Type B pancreatic cell (in vitro differentiated cells): ENCODE results near the gene KSR1. TPM values are rescaled to one million over a fixed set of nuclear protein-coding genes. Genes with fewer than 3 reads are reported as not detected.
"Not testable (repeated sequence)": the region's sequence is repeated elsewhere in the genome, so short reads cannot be mapped to it uniquely, and the experiment has no call there.

ENCODE experiments used
- DNase-seq: peaks from one replicate; pipeline ENCODE4 v3.0.0; 2021; ENCODE audit warnings: mixed read lengths; ENCODE audit not compliant: unreplicated experiment; ENCODE audit errors: extremely low spot score
- H3K27ac Mint-ChIP-seq: 2 replicates; pipeline ENCODE4 v1.8.0; 2021; ENCODE audit warnings: mild to moderate bottlenecking, mixed read lengths
- H3K27me3 Mint-ChIP-seq: 2 replicates; pipeline ENCODE4 v1.8.0; 2021; ENCODE audit warnings: mixed read lengths
- H3K36me3 Mint-ChIP-seq: 2 replicates; pipeline ENCODE4 v1.8.0; 2021; ENCODE audit warnings: mixed read lengths
- H3K4me1 Mint-ChIP-seq: one replicate; pipeline ENCODE4 v1.8.0; 2021; ENCODE audit warnings: mixed read lengths; ENCODE audit not compliant: unreplicated experiment
- H3K4me3 Mint-ChIP-seq: 2 replicates; pipeline ENCODE4 v1.8.0; 2021; ENCODE audit warnings: mild to moderate bottlenecking, mixed read lengths
- H3K9me3 Mint-ChIP-seq: 2 replicates; pipeline ENCODE4 v1.8.0; 2021; ENCODE audit warnings: mixed read lengths
- CTCF ChIP-seq: fragments of 200-600 bp; sonication (generic); conservative IDR thresholded peaks from 2 replicates; pipeline ENCODE4 v1.5.0; 2021; ENCODE audit warnings: antibody characterized with exemption, mild to moderate bottlenecking
- total RNA-seq: library from RNA; stranded (reverse); gene quantifications from 2 replicates; pipeline ENCODE4 v1.2.1, GENCODE V29; 2021; ENCODE audit warnings: low replicate concordance

Gene KSR1
- total RNA-seq, 1 donor from 2014 or later: 57.8 TPM

DNA sequence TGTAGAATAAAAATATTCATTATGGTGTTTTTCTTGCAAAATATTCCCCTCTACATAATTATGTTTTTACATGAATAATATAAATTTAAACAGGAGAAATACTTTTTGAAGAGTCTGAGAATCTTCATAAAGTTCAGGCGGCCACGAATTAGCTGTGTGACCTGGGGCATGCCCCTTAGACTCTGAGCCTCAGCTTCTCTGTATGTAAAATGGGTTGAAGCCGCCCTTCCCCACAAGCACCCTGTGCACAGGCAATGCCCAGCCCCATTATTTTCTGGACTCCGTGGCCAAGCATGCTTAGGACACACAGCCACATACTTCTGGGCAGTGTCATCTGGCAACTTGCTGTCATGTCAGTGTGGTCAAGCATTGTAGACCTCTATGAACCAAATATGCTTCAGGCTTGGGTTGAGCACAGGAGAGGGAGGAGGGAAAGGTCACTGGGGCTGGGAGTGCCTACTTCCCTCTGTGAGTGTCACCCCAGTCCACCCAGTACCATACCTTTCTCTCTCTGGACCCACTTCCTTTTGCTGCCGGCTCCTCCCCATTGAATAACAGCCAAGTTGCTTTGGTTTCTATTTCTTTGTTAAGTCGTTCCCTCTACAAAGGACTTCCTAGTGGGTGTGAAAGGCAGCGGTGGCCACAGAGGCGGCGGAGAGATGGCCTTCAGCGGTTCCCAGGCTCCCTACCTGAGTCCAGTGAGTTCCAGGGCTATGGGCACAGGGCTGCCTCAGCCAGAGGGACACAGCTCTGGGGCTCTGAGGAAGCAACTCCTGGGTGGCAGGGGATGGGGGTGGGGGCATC is 174.6 kb downstream of the KSR1 start, which contains the start of gene LGALS9:
TSS of gene LGALS9 (plus strand) at position 582 of the 804 bp plus-strand sequence. CDS start at position 660, 78 bp downstream.
- H3K27ac Mint-ChIP-seq: peak within 1 kb of the TSS; percentile 69
- H3K4me1 Mint-ChIP-seq: peaks cover 9% of the 10 kb centered on the region
- H3K36me3 Mint-ChIP-seq: no peaks in the 10 kb centered on the region
- H3K9me3 Mint-ChIP-seq: no peaks in the 10 kb centered on the region
- no peaks in the 10 kb centered on the region for H3K27me3 Mint-ChIP-seq
- DNase-seq: no peak
- no peak for TF ChIP-seq CTCF
- peak within 1 kb of the TSS; percentile 65 for H3K4me3 Mint-ChIP-seq

- DNase-seq: no peak
- H3K4me1 Mint-ChIP-seq: peaks cover 9% of the 10 kb centered on the region
- TF ChIP-seq CTCF: no peak
- H3K27ac Mint-ChIP-seq: peak overlapping the region; percentile 69
- no peaks in the 10 kb centered on the region for H3K27me3 Mint-ChIP-seq
- no peaks in the 10 kb centered on the region for H3K9me3 Mint-ChIP-seq
- peak overlapping the region; percentile 65 for H3K4me3 Mint-ChIP-seq
- no peaks in the 10 kb centered on the region for H3K36me3 Mint-ChIP-seq
Observed at GRCh38 chr17:27631411-27631760, 175.1 kb downstream of the KSR1 start.

DNA sequence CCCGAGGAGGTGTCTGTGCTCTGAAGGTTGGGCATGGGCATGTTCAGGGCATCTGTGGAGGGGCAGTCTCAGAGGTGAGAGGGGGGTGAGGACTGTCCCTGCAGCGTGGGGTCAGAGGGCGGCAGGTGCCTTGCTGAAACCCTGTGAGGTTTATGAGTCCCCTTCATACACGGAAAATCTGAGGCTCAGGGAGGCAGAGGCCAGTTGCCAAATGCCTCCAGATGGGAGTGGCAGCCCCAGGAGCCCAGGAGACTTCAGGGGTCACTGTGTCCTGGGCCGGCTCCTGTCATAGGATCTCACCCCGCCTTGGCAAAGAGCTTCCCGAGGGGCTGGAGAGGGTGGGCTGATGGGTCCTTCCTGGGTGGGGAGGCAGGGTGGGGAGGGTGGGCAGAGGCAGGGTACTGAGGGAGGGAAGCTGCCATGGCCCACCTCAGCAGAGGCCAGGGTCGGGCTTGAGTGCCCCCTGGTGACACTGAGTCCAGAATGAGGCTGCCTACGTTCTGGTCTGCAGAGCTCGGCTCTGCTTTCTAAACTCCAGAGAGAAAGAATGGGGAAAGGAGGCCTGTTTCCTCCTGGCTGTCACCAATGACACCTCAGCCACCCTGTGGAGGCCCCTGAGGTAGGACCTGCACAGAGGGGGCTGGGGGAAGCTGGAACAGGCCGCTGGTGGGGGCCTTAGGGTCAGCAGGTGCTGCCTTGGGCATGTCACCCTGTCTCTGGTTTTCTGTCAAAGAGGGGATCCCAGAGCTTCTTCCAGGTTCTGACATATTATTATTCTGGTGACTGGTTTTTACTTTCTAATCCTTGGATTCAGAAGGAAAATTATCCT is 175.9 kb downstream of the KSR1 start:
- no peaks in the 10 kb centered on the region for H3K9me3 Mint-ChIP-seq
- TF ChIP-seq CTCF: no peak
- H3K27me3 Mint-ChIP-seq: no peaks in the 10 kb centered on the region
- H3K4me3 Mint-ChIP-seq: peak overlapping the region; percentile 65
- peak overlapping the region; percentile 50 for H3K27ac Mint-ChIP-seq
- peaks cover 9% of the 10 kb centered on the region for H3K4me1 Mint-ChIP-seq
- no peak for DNase-seq
- no peaks in the 10 kb centered on the region for H3K36me3 Mint-ChIP-seq

DNA sequence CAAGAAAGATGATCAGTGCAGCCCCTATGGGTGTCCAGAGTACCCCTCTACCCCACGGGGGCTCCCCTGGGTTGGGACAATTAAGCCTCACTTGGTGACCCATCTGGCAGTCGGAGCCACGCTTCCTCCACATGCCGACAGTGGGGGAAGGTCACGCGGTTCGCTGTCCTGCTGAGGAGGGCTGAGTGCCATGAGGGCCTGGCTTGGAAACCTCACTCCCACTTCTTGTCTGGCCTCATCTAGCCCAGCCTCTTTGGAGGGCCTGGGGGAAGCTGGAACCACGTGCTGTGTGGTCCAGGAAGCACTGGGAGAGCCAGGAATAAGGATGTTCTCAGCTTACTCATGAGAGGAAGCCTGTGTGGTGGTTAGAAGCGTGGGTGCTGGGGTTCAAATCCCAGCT is 176.5 kb downstream of the KSR1 start:
- H3K4me1 Mint-ChIP-seq, H3K36me3 Mint-ChIP-seq, H3K27me3 Mint-ChIP-seq, H3K9me3 Mint-ChIP-seq, DNase-seq, H3K27ac Mint-ChIP-seq, H3K4me3 Mint-ChIP-seq: not testable (repeated sequence)

DNA sequence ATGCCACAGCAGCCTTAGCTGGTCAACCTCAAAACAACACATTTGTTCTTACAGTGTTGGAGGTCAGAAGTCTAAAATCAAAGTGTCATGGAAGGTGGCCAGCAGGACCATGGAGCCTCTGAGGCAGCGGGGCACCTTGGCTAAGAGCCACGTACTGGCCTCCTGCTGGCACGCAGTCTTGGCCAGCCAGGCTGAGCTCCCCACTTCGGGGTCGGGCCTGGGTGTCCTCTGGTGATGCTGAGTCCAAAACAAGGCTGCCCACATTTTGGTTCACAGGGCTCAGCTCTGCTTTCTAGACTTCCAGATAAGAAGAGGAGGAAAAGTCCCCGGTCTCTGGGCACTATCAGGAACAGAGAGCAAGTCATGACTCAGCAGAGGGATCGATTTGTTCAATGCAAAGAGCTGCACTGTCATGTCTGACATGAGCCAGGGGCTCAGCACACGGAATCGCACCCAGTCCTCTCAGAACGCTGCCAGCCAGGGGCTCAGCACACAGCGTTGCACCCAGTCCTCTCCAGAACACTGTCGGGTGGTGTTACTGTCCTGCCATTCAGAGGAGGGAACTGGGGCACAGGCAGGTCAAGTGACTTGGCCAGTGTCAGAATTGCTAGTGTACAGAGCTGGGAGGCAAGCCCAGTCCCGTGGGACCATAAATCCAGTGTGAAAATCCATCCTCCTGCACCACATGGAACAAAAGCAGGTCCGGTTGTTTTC is 177.2 kb downstream of the KSR1 start:
- no peak for DNase-seq
- H3K9me3 Mint-ChIP-seq: no peaks in the 10 kb centered on the region
- TF ChIP-seq CTCF: no peak
- H3K36me3 Mint-ChIP-seq: no peaks in the 10 kb centered on the region
- H3K27ac Mint-ChIP-seq: no peak overlapping the region
- H3K27me3 Mint-ChIP-seq: no peaks in the 10 kb centered on the region
- H3K4me1 Mint-ChIP-seq: peaks cover 9% of the 10 kb centered on the region
- no peak overlapping the region for H3K4me3 Mint-ChIP-seq
